HG02610 (cell line): ENCODE results near the gene MARCHF5.

Experiments
- ATAC-seq: cut with Tn5 transposase; IDR thresholded peaks from one replicate; pipeline ENCODE4 v1.9.1; 2021; ENCODE audit warnings: mild to moderate bottlenecking, moderate library complexity; ENCODE audit not compliant: unreplicated experiment

Gene MARCHF5, protein sequence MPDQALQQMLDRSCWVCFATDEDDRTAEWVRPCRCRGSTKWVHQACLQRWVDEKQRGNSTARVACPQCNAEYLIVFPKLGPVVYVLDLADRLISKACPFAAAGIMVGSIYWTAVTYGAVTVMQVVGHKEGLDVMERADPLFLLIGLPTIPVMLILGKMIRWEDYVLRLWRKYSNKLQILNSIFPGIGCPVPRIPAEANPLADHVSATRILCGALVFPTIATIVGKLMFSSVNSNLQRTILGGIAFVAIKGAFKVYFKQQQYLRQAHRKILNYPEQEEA

GRCh38 chr10:92290837-92291615 lies at the start of gene MARCHF5, which contains the start of gene CPEB3:
TSS of gene MARCHF5 (plus strand) at chr10:92291167. CDS start at chr10:92291495, 328 bp downstream.
TSS of gene CPEB3 (minus strand) at chr10:92291078. CDS start at chr10:92240350, 50,728 bp downstream.
- ATAC-seq = peak; percentile 99

DNA sequence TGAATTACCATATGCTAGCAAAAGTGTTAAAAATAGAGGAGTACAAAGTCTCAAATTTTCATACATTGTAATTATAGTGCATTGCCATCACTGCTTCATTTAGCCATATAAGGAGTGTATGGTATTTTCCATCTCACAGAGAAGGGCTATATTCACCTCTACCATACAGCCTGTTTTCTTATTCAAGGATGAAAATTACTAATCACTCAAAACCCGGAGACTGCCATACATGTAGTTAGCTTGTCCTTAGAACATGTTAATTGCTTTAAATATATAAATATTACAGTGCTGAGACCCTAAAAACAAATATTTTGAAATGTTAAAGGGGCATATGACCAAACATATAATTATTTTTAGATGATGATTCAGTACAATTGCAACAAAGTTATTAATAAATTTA lies 49.5 kb upstream of the MARCHF5 start:
- ATAC-seq = no peak

GRCh38 chr10:92242380-92242779 lies 48.6 kb upstream of the MARCHF5 start:
- no peak for ATAC-seq

GRCh38 chr10:92242910-92243671 lies 47.9 kb upstream of the MARCHF5 start:
- ATAC-seq = peak; percentile 56

GRCh38 chr10:92244796-92245195 lies 46.2 kb upstream of the MARCHF5 start:
- ATAC-seq = peak; percentile 69

GRCh38 chr10:92248566-92248965 lies 42.4 kb upstream of the MARCHF5 start:
- no peak for ATAC-seq

DNA sequence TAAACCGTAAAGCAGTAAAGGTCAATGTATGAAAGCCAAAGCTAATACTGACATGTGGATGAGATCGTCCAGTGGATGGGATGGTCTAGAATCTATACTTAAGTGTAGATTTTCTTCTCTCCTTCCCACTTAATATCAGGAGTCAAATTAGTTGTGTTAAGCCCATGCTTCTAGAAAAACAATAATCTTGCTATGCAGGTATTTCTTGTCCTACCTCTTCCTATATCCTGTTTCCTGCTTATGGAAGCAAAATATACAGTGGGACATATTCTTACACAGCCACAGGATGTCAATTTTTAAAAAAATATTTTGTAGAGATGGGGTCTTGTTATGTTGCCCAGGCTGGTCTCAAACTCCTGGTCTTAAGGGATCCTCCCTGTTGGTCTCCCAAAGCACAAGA lies 27.6 kb upstream of the MARCHF5 start:
- ATAC-seq = no peak

GRCh38 chr10:92264249-92264648 lies 26.7 kb upstream of the MARCHF5 start:
- ATAC-seq = no peak

DNA sequence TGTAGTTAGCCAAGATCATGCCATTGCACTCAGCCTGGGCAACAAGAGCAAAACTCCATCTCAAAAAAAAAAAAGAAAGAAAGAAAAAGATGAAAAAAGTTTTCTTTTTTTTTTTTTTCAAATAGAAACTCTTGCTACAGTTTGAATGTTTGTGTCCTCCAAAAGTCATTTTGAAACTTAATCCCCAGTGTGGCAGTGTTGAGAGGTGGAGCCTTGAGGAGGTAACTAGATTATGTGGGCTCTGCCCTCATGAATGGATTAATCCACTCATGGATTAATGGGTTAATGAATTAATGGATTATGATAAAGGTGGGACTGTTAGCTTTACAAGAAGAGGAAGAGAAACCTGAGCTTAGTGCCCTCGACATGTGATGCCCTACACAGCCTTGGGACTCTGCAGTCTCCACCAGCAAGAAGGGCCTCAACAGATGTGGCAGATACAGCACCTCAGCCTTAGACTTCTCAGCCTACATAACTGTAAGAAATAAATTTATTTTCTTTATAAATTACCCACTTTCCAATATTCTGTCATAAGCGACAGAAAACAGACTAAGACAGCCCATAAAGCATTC lies 25.2 kb upstream of the MARCHF5 start:
- ATAC-seq = peak; percentile 35

- ATAC-seq = no peak
Measured at GRCh38 chr10:92267343-92267742, 23.6 kb upstream of the MARCHF5 start.

GRCh38 chr10:92268748-92269147 lies 22.2 kb upstream of the MARCHF5 start:
- ATAC-seq = no peak

DNA sequence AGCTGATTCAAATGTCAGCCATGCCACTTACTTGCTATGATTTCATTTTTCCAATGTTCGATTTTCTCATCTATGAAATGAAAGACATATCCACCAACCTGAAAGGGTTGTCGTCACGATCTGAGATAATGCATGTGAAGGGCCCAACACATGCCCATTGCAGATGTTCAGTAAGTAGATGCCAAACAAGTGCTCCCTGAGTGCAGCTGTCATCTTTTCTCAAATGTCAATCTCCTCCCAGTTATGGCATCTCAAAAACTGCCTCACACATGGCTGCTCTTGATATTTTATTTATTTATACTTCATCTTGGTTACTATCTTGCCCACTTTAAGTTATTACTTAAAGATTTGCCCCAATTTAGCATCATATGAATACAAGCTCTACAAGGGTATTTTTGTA lies 16.9 kb upstream of the MARCHF5 start:
- ATAC-seq = no peak

DNA sequence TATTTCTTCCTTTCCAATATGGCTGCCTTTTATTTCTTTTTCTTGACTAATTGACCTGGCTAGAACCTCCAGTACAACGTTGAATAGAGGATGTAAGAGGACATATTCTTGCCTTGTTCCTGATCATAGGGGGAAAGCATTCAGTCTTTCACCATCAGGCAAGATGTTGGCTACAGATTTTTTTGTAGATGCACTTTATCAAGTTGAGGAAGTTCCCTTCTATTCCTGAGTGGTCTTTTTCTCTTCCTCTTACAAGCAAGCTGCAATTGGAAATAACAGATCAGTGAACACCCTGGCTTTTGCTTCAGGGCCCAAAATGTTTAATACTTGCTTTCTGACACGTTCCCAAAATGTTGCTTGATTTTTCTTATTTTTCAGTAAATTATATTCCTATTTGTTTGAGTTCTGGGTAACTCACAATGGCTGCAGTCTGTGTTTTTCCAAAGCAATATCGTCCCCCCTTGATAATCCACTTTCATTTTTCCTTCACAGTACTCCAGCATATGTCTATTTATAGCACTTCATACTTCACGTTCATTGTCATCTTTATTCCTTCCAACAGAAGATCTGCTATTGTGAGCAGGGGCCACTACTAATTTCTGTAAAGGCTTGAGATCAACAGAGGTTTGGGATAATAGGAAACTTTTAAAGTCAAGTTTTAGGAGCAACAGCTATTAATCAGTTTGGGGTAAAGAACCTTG lies 11.8 kb upstream of the MARCHF5 start:
- no peak for ATAC-seq

DNA sequence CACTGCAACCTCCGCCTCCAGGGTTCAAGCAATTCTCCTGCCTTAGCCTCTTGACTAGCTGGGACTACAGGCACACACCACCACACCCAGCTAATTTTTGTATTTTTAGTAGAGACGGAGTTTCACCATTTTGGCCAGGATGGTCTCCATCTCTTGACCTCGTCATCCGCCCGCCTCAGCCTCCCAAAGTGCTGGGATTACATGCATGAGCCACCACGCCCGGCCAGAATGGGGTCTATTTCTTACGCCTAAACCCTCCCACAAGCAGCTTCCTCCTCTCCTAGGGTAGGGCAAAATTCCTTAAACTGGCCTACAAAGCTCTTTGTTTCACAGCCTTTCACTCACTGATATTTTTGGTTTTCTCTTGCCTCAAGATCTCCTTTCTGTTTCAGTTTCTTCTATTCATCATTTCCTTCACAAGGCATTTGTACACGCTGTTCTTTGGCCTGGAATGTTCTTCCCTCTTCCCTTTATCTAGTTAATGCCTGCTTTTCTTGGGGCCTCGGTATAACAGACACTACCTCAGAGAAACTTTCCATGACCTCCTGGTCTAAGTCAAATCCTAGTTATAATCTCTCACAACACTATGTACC lies 6.8 kb upstream of the MARCHF5 start:
- peak; percentile 53 for ATAC-seq

- ATAC-seq = peak; percentile 14
Measured at GRCh38 chr10:92290076-92290836, 711 bp upstream of the MARCHF5 start.

DNA sequence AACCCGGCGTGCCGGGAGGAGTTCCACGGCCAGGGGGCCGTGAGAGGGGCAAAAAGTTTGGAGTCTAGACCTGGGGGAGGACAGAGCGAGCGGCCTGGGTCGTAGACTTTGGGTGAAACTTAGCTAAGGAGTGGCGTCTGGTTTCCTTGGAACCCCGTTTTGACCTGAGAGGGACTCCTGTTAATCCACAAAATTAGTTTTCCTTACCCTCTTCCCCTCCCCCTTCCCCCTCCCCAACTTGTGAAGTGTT lies 574 bp downstream of the MARCHF5 start:
- ATAC-seq = no peak

GRCh38 chr10:92291921-92292845 lies 1.2 kb downstream of the MARCHF5 start:
- no peak for ATAC-seq

GRCh38 chr10:92298487-92298886 lies 7.5 kb downstream of the MARCHF5 start:
- ATAC-seq = no peak

DNA sequence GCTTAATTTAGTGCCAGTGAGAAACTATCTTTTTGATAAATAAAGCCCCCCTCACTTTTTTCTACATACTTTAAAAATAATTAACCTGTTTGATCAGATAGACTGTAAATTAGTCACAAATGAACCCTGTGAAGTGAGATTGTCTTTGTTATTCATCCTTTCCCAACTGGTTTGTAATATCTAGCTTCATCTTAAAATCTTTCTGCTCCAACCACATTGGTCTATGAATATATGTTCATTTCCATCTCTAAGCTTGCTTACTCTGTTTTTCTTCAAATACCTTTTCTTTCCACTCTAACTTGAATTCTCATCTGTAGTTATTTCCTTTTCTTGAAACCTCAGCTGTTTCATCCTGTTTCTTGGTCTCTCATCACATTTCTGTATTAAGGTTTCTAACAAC lies 12.1 kb downstream of the MARCHF5 start:
- ATAC-seq = no peak
